NCI-H748 (cell line): ENCODE results near the gene ABCB8.
"Not testable (repeated sequence)": the region's sequence is repeated elsewhere in the genome, so short reads cannot be mapped to it uniquely, and the experiment has no call there.

ENCODE experiments used
- DNase-seq: peaks from one replicate; lab custom pipeline; 2025; ENCODE audit not compliant: unreplicated experiment; lab: John Stamatoyannopoulos, UW

The ABCB8 gene

GRCh38 chr7:151033864-151034249, 5.6 kb downstream of the ABCB8 start:
- no peak for DNase-seq

- DNase-seq: no peak
Measured at GRCh38 chr7:151034312-151035025, 6.2 kb downstream of the ABCB8 start.

GRCh38 chr7:151035026-151035717, 6.9 kb downstream of the ABCB8 start:
- no peak for DNase-seq

GRCh38 chr7:151035902-151036301, 7.7 kb downstream of the ABCB8 start:
- DNase-seq: no peak

GRCh38 chr7:151038951-151039849, 10.9 kb downstream of the ABCB8 start:
- DNase-seq: peak; percentile 25

GRCh38 chr7:151039850-151040548, 11.7 kb downstream of the ABCB8 start:
- no peak for DNase-seq

- DNase-seq: no peak
Measured at GRCh38 chr7:151040616-151041375, 12.5 kb downstream of the ABCB8 start.

GRCh38 chr7:151043449-151043848, 15.2 kb downstream of the ABCB8 start:
- not testable (repeated sequence) for DNase-seq

- DNase-seq: no peak
Measured at GRCh38 chr7:151043959-151044358, 15.7 kb downstream of the ABCB8 start.

GRCh38 chr7:151045262-151045661, 17.0 kb downstream of the ABCB8 start:
- no peak for DNase-seq

GRCh38 chr7:151045967-151046366, 17.7 kb downstream of the ABCB8 start:
- DNase-seq: no peak

- peak; percentile 25 for DNase-seq
Measured at GRCh38 chr7:151046603-151047573, 18.6 kb downstream of the ABCB8 start.

- no peak for DNase-seq
Measured at GRCh38 chr7:151047976-151048815, 19.9 kb downstream of the ABCB8 start, which contains the start of gene ASIC3. Gene ASIC3, plus strand, starts transcription at chr7:151048531. Its CDS starts 355 bp downstream, at chr7:151048886.

- no peak for DNase-seq
Measured at GRCh38 chr7:151048911-151049463, 20.7 kb downstream of the ABCB8 start.

- peak; percentile 37 for DNase-seq
Measured at GRCh38 chr7:151051108-151051507, 22.9 kb downstream of the ABCB8 start.

GRCh38 chr7:151053096-151053495, 24.8 kb downstream of the ABCB8 start:
- DNase-seq: no peak

GRCh38 chr7:151053751-151054150, 25.5 kb downstream of the ABCB8 start:
- DNase-seq: no peak

GRCh38 chr7:151056283-151056665, 28.0 kb downstream of the ABCB8 start:
- no peak for DNase-seq
